Measurements from ENCODE around the gene ATP6AP1.

GRCh38 chrX:154432210-154432609 lies 3.7 kb downstream of the ATP6AP1 start:
- TF ChIP-seq, protein P1, sequence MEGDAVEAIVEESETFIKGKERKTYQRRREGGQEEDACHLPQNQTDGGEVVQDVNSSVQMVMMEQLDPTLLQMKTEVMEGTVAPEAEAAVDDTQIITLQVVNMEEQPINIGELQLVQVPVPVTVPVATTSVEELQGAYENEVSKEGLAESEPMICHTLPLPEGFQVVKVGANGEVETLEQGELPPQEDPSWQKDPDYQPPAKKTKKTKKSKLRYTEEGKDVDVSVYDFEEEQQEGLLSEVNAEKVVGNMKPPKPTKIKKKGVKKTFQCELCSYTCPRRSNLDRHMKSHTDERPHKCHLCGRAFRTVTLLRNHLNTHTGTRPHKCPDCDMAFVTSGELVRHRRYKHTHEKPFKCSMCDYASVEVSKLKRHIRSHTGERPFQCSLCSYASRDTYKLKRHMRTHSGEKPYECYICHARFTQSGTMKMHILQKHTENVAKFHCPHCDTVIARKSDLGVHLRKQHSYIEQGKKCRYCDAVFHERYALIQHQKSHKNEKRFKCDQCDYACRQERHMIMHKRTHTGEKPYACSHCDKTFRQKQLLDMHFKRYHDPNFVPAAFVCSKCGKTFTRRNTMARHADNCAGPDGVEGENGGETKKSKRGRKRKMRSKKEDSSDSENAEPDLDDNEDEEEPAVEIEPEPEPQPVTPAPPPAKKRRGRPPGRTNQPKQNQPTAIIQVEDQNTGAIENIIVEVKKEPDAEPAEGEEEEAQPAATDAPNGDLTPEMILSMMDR (IDR thresholded peaks at IDR 0.05; ENCODE audit: low read depth, low read length, poor library complexity, severe bottlenecking): no peak
- no peak for TF ChIP-seq EZH2phosphoT487 (IDR thresholded peaks at IDR 0.05; ENCODE audit: borderline replicate concordance, low read length)

Data from DOHH2 (cell line).